Mammary epithelial cell (primary cell): Measurements from ENCODE around the gene GALNT15.

Experiments
- EZH2 ChIP-seq: IDR thresholded peaks from 2 replicates; pipeline ENCODE4 v1.6.1; 2012; ENCODE audit warnings: low read length, inconsistent platforms, borderline replicate concordance
- TF ChIP-seq, protein P1 (sequence below), 2 donors: IDR thresholded peaks in 1 of 2; conservative IDR thresholded peaks in 1 of 2; 2 replicates each; pipeline ENCODE4 v1.5.1; 2011 to 2012; ENCODE audit warnings: inconsistent platforms in 2 of 2, low read length in 2 of 2, mild to moderate bottlenecking in 2 of 2, control low read depth in 1 of 2, low read depth in 1 of 2; ENCODE audit not compliant: insufficient read depth in 1 of 2; ENCODE audit errors: extremely low read depth in 1 of 2

DNA sequence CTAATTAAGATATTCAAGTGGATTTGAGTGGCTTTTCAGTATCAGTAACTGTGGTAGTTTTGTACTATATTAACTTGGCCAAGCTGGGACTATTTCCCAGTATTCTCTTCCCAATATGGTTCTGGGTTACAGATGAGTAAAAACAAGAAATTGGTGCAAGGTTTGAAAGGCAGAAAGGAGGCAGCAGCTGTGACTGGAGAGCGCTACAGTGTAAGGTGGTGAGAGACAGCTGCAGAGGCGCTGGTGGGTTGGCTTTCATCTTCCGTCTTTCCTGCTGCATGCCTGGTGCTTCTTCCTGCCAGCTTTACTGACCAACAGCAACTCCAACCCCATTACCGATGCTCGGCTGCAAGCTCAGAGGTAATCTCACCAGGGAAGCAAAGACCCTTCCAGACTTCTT lies 80.4 kb downstream of the GALNT15 start:
- TF ChIP-seq, protein P1, sequence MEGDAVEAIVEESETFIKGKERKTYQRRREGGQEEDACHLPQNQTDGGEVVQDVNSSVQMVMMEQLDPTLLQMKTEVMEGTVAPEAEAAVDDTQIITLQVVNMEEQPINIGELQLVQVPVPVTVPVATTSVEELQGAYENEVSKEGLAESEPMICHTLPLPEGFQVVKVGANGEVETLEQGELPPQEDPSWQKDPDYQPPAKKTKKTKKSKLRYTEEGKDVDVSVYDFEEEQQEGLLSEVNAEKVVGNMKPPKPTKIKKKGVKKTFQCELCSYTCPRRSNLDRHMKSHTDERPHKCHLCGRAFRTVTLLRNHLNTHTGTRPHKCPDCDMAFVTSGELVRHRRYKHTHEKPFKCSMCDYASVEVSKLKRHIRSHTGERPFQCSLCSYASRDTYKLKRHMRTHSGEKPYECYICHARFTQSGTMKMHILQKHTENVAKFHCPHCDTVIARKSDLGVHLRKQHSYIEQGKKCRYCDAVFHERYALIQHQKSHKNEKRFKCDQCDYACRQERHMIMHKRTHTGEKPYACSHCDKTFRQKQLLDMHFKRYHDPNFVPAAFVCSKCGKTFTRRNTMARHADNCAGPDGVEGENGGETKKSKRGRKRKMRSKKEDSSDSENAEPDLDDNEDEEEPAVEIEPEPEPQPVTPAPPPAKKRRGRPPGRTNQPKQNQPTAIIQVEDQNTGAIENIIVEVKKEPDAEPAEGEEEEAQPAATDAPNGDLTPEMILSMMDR (conservative IDR thresholded peaks at IDR 0.05 in 1 of 2, IDR thresholded peaks at IDR 0.05 in 1 of 2; ENCODE audit: extremely low read depth in 1 of 2, insufficient read depth in 1 of 2, low read depth in 1 of 2, low read length in 2 of 2): no peak
- TF ChIP-seq EZH2: no peak
